Thoracic aorta (tissue), 2 donors: ENCODE results near the gene ATE1. TPM values are rescaled to one million over a fixed set of nuclear protein-coding genes. Genes with fewer than 3 reads are reported as not detected.

Experiments used
- ATAC-seq: fragments of 150-250 bp; one replicate; pipeline ENCODE4 v1.8.0; 2017; ENCODE audit warnings: low read depth; ENCODE audit not compliant: insufficient number of reproducible peaks, low FRiP score
- DNase-seq: peaks from one replicate; pipeline ENCODE4 v3.0.0-alpha.2; 2020; ENCODE audit warnings: low spot score
- H3K27ac ChIP-seq, 2 donors: fragments of 200-600 bp; sonication (generic); 1 replicate in 1 of 2; 2 replicates in 1 of 2; pipeline ENCODE4 v1.5.1; 2016; ENCODE audit warnings: mild to moderate bottlenecking in 2 of 2, moderate library complexity in 2 of 2
- H3K27me3 ChIP-seq: fragments of 200-600 bp; sonication (generic); replicated peaks from 2 replicates; pipeline ENCODE4 v1.6.0; 2016; ENCODE audit warnings: mild to moderate bottlenecking; ENCODE audit not compliant: insufficient read depth
- H3K36me3 ChIP-seq: fragments of 200-600 bp; sonication (generic); one replicate; pipeline ENCODE4 v1.5.1; 2016
- H3K4me1 ChIP-seq, 2 donors: fragments of 200-600 bp; sonication (generic); 1 replicate in 1 of 2; 2 replicates in 1 of 2; pipeline versions ENCODE4 v1.5.1 to v1.6.0; 2016; ENCODE audit warnings: low read depth in 2 of 2, mild to moderate bottlenecking in 1 of 2; ENCODE audit not compliant: control insufficient read depth in 1 of 2
- H3K4me3 ChIP-seq: fragments of 200-600 bp; sonication (generic); 2 replicates; pipeline ENCODE4 v1.5.1; 2016; ENCODE audit warnings: mild to moderate bottlenecking
- H3K9me3 ChIP-seq: fragments of 200-600 bp; sonication (generic); 2 replicates; pipeline ENCODE4 v1.5.1; 2016
- CTCF ChIP-seq: fragments of 200-600 bp; sonication (generic); IDR thresholded peaks from one replicate; pipeline ENCODE4 v1.5.1; 2019; ENCODE audit warnings: antibody characterized with exemption
- total RNA-seq, 2 donors: library from RNA; depleted of rRNA; stranded (reverse); fragments of >200 nt; gene quantifications; one replicate each; pipeline versions ENCODE4 v1.1.0 to v1.2.3, GENCODE V29; 2016

Gene ATE1
- total RNA-seq, 2 donors from 2014 or later, result 14.8 to 27.4 TPM

DNA sequence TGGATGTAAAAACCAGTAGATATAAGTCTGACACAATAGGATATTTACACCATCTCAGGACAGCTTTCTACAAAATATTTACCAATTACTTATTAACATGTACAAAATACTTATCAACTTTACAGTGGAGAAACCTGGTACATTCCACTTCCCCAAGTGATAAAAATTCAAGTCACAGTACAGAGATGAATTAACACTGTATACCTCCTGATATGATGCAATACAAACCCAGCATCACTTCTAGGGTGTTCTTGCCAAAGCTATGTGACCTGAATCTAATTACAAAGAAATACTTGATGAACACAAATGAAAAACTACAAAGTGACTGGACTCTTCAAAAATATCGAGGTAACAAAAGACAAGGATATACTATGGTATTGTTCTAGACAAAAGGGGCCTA, 173.2 kb downstream of the ATE1 start:
- no peak for ATAC-seq
- Histone ChIP-seq H3K4me1 (peaks cover 8 to 14% of the 10 kb centered on the region in 2 donors), H3K27me3 (no peaks in the 10 kb centered on the region), H3K4me3 (no peak overlapping the region), H3K9me3 (peaks cover 27% of the 10 kb centered on the region), H3K36me3 (peaks cover 4% of the 10 kb centered on the region), H3K27ac (no peak overlapping the region)
- no peak for TF ChIP-seq CTCF
- no peak for DNase-seq

DNA sequence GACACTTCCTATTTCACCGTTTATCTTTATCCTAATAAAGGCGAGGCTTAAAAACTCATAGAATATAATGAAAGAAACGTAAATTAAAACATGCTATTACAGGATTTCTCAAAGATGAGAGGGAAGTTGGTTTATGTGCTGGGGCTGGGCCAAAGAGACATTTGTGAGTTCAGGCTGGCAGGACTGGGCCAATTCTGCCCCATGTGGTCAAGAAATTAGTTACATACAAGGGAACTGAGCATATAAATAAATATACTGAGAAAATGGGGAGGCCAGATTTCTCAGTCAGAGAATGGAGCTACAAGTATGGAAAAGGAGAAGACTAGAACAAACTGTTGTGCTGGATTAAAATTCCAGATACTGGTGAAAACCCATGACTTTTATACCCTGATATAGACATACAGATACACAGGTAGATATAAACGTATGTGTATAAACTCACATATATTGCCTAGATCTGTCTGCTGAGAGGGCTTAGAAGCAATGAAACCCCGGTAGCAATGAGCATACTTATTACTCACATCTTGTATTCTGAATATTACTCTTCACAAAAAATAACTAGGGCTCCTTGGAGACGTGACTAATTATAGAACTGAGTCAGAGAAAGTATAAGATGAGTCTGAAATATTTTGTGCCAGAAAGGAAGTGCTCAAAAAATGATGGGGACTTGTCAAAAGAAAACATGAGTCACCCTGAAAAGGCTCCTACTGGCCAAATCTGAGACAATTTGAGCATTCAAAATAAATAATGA, 173.9 kb downstream of the ATE1 start:
- ATAC-seq, result no peak
- Histone ChIP-seq H3K4me1 (peaks cover 8 to 14% of the 10 kb centered on the region in 2 donors), H3K9me3 (peaks cover 20% of the 10 kb centered on the region), H3K27me3 (no peaks in the 10 kb centered on the region), H3K4me3 (no peak overlapping the region), H3K36me3 (peaks cover 4% of the 10 kb centered on the region), H3K27ac (peak overlapping the region in 1 of 2 donors; percentile 14)
- no peak for DNase-seq
- TF ChIP-seq CTCF, result no peak

DNA sequence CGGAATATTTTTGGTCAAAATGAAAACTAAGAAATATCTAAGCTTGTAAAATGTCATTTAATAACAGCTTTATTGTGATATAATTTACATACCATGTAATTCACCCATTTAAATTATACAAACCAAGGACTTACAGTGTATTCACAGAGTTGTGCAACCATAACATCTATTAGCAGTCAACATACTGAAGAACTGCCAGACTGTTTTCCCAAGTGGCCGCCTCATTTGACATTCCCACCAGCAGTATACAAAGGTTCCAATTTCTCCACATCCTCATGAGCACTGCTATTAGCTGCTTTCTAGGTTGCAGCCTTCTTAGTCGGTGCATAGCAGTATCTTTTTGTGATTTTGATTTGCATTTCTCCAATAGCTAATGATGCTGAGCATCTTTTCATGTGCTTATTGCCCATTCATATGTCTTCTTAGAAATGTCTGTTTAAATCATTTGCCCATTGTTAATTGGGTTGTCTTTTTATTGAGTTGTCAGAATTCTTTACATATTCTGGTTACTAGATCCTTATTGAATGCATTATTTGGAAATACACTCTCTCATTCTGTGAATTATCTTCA, 176.6 kb downstream of the ATE1 start:
- no peak for TF ChIP-seq CTCF

DNA sequence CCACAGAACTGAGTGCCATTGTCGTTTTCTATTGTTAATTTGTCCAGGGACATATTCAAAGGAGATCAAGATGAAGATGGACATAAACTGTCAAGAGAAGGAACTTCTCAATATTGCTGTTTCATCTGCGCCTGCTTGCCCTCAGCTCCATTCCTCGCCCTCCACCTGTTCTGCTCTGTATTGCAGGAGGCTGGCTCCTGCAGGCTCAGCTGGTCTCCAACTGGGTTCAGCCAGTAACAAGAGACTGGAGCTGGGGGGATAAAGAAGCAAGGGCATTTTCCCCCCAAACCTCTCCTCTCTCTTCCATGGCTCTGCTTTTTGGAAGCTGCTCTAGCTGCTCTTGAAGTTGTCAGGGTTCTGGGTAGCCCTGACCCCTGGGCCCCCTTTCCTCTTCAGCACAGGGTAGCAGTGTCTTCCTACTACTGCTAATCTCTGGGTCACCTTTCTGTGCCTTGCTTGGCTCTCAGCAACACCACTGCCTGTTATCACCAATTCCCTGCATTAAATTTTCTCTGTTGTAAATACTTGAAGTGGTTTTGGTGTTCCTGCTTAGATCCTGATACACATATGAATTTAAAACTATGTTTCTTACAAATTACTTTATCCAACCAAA, 180.6 kb downstream of the ATE1 start:
- Histone ChIP-seq H3K36me3 (no peaks in the 10 kb centered on the region), H3K9me3 (no peaks in the 10 kb centered on the region), H3K4me3 (no peak overlapping the region), H3K4me1 (no peaks in the 10 kb centered on the region), H3K27me3 (no peaks in the 10 kb centered on the region), H3K27ac (no peak overlapping the region)
- no peak for TF ChIP-seq CTCF
- DNase-seq, result no peak
- ATAC-seq, result no peak

More for the DNA sequence above, 176.6 kb downstream of the ATE1 start:
- ATAC-seq (no peak), DNase-seq (no peak)
- no peak overlapping the region for H3K27ac ChIP-seq
- peaks cover 8 to 14% of the 10 kb centered on the region in 2 donors for H3K4me1 ChIP-seq
- H3K4me3 ChIP-seq, result no peak overlapping the region
- no peaks in the 10 kb centered on the region for H3K36me3 ChIP-seq
- no peaks in the 10 kb centered on the region for H3K27me3 ChIP-seq
- H3K9me3 ChIP-seq, result no peaks in the 10 kb centered on the region

DNA sequence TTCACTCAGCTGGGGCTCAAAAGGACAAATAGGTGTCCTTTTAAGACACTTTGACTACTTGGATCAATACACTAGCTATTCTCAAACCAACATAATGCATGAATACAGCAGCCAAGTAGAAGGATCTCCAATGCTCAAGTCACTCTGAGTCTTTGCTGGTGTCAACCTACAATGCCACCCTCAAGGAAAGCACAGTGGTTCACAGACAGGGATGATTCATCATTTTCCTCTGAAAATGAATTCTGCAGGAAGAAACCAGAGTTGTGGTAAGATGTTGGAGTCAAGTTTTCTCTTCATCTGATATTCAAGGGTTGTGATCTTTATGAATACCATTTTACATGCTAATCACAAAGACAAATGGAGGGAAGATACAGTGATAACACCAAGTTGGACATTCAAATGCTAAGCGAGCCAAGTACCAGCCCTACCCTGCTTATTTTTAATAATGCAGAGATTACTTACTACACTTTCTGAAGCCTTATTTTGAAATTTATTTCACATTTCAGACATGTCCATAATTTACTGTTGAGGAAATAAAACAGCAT, 186.5 kb downstream of the ATE1 start:
- Histone ChIP-seq H3K36me3 (no peaks in the 10 kb centered on the region), H3K27ac (no peak overlapping the region), H3K4me1 (no peaks in the 10 kb centered on the region), H3K27me3 (no peaks in the 10 kb centered on the region), H3K4me3 (no peak overlapping the region), H3K9me3 (no peaks in the 10 kb centered on the region)
- no peak for ATAC-seq
- TF ChIP-seq CTCF, result no peak
- DNase-seq, result no peak
